ENCODE results near the gene NTN4.
A peak's percentile ranks its signal among the peaks of the same experiment; 100 is the strongest.

Gene NTN4

DNA sequence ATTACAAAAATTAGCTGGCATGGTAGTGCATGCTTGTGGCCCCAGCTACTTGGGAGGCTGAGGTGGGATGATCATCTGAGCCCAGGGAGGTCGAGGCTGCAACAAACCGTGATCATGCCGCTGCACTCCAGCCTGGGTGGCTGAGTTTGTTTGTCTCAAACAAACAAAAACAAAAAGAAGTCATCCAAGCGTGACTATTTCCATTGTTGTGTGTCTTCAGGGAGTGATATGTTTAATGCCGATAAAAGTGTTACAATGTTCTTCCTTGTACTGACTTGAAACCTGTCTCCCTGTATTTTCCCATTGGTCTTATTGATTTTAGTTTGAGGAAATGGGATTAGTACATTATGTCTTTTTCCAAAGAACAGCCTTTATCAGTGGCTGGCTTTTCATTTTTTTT lies 163.7 kb downstream of the NTN4 start:
- no peak overlapping the region for H3K4me3 ChIP-seq (ENCODE audit: low read depth, low read length)
- TF ChIP-seq, protein P1, sequence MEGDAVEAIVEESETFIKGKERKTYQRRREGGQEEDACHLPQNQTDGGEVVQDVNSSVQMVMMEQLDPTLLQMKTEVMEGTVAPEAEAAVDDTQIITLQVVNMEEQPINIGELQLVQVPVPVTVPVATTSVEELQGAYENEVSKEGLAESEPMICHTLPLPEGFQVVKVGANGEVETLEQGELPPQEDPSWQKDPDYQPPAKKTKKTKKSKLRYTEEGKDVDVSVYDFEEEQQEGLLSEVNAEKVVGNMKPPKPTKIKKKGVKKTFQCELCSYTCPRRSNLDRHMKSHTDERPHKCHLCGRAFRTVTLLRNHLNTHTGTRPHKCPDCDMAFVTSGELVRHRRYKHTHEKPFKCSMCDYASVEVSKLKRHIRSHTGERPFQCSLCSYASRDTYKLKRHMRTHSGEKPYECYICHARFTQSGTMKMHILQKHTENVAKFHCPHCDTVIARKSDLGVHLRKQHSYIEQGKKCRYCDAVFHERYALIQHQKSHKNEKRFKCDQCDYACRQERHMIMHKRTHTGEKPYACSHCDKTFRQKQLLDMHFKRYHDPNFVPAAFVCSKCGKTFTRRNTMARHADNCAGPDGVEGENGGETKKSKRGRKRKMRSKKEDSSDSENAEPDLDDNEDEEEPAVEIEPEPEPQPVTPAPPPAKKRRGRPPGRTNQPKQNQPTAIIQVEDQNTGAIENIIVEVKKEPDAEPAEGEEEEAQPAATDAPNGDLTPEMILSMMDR (IDR thresholded peaks at IDR 0.05; ENCODE audit: insufficient read depth, low read length, missing control alignments) = no peak
- no peak for DNase-seq (ENCODE audit: low read depth, low spot score)
- POLR2A ChIA-PET = no interaction called here
- CTCF ChIA-PET = interaction anchor here (1.6 to 1.9 kb wide), 2 partner anchors 10 to 25 kb away, joined by 3 to 5 read pairs; no protein-coding TSS in a partner anchor

- no peak overlapping the region for H3K4me3 ChIP-seq (ENCODE audit: low read depth, low read length)
- ChIA-PET CTCF (interaction anchor here (0.7 to 8.5 kb wide), 4 partner anchors 9 to 191 kb away, joined by 4 to 64 read pairs (median 12); no protein-coding TSS in a partner anchor), POLR2A (no interaction called here)
- DNase-seq (ENCODE audit: low read depth, low spot score) = no peak
- TF ChIP-seq, protein P1 (IDR thresholded peaks at IDR 0.05; ENCODE audit: insufficient read depth, low read length, missing control alignments) = no peak
These were observed 165.6 kb downstream of the NTN4 start for GRCh38 chr12:95625012-95625411.

DNA sequence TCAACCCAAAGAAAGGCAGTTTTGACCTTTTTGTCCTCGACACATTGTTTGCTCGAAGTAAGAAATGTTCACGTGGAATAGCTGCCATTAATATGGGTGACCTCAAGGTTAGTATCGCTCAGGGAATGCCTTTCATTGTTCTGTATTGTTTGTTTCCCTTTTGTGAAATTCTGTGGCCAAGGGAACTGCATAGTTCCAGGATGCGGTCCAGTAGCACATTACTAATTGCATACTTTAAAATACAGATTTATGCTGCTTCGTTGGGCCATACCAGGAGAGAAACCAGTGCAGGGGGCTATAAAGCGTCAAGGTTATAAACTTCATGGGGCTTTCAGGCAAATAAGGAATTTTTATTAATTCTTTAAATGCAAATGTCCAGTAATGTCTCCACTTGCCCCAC lies 166.0 kb downstream of the NTN4 start:
- TF ChIP-seq, protein P1 (IDR thresholded peaks at IDR 0.05; ENCODE audit: insufficient read depth, low read length, missing control alignments) = no peak
- POLR2A ChIA-PET = no interaction called here
- no peak for DNase-seq (ENCODE audit: low read depth, low spot score)
- no peak overlapping the region for H3K4me3 ChIP-seq (ENCODE audit: low read depth, low read length)
- CTCF ChIA-PET = interaction anchor here (0.7 to 8.5 kb wide), 6 partner anchors 9 to 194 kb away, joined by 3 to 64 read pairs (median 4); no protein-coding TSS in a partner anchor

DNA sequence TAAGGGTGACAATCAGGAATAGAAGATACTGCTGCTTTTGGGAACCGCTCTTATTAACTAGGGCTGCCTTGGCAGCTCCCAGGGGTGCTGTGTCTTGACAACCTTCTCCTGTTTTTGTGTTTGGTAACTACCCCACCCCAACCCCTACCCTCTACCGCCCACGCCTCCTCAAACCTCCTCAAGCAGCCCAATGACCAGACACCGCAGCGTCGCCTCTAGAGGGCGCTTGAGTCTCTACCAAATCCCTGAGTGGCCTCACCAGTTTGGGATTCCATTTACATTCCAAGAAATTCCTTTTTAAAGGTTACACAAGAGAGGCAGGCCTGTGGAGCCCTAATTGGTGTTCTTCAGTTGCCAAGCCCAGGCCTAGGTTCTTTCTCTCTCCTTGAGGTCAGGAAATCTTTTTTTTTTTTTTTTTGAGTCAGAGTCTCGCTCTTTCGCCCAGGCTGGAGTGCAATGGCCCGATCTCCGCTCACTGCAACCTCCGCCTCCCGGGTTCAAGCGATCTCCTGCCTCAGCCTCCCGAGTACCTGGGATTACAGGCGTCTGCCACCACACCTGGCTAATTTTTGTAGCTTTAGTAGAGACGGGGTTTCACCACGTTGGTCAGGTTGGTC lies 166.9 kb downstream of the NTN4 start:
- no peak overlapping the region for H3K4me3 ChIP-seq (ENCODE audit: low read depth, low read length)
- TF ChIP-seq, protein P1 (IDR thresholded peaks at IDR 0.05; ENCODE audit: insufficient read depth, low read length, missing control alignments) = peak; percentile 80
- DNase-seq (ENCODE audit: low read depth, low spot score) = peak; percentile 87
- ChIA-PET CTCF (interaction anchor here (0.6 to 8.5 kb wide), 18 partner anchors 10 to 376 kb away, joined by 3 to 64 read pairs (median 3); no protein-coding TSS in a partner anchor), POLR2A (no interaction called here)

DNA sequence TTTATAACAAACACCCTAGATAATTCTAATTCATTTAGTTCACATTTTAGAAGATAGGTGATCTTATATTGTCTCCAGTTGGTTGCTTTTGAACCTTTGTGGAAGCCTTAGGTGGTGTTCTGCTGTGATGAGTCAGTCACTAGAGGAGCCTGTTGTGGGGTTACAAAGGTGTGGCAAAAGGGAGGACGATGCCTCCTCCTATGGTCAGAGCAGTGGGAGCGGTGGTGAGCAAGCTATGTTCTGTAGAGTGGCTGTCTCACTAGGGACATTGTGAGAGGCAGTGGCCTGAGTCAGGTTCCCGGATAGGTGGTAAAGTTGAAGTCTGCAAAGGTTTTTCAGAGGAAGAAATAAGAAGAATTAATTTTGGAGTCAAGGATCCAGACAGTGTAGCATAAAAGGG lies 167.7 kb downstream of the NTN4 start:
- TF ChIP-seq, protein P1 (IDR thresholded peaks at IDR 0.05; ENCODE audit: insufficient read depth, low read length, missing control alignments) = no peak
- H3K4me3 ChIP-seq (ENCODE audit: low read depth, low read length) = no peak overlapping the region
- ChIA-PET CTCF (interaction anchor here (0.6 to 8.5 kb wide), 16 partner anchors 11 to 377 kb away, joined by 3 to 64 read pairs (median 3); no protein-coding TSS in a partner anchor), POLR2A (no interaction called here)
- no peak for DNase-seq (ENCODE audit: low read depth, low spot score)

DNA sequence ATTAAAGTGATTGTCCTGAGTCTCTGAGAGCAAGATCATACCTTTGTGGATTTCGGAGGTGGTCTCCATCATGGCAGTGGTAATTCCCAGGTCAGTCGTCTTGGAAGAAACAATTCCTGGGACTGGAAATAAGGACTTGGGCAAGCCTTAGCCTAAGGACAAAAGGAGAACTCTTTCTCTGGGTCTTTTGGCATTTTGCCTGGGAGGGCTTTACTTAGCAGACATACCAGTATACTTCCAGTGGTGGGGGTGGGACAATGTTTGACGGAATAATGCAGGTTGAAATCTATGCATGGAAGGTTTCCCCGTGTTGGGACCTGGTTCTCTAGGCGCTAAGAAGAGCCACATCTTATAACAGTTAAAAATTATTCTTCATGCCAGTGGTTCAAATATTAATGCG lies 168.8 kb downstream of the NTN4 start:
- TF ChIP-seq, protein P1 (IDR thresholded peaks at IDR 0.05; ENCODE audit: insufficient read depth, low read length, missing control alignments) = no peak
- CTCF ChIA-PET = interaction anchor here (3.2 to 8.5 kb wide), 2 partner anchors 10 to 12 kb away, joined by 20 to 64 read pairs; no protein-coding TSS in a partner anchor
- no peak overlapping the region for H3K4me3 ChIP-seq (ENCODE audit: low read depth, low read length)
- POLR2A ChIA-PET = no interaction called here
- no peak for DNase-seq (ENCODE audit: low read depth, low spot score)
